Common myeloid progenitor, CD34-positive (primary cell): ENCODE results near the gene TBL1X.

Source experiments
- CTCF ChIA-PET: fragments of 350-600 bp; sonication (Branson Sonifier 250); formaldehyde crosslinking; loops from one replicate; lab custom pipeline; 2021; ENCODE audit warnings: antibody characterized with exemption; lab: Charles Lee
- POLR2A ChIA-PET: fragments of 350-600 bp; sonication (Branson Sonifier 250); formaldehyde crosslinking; loops from one replicate; lab custom pipeline; 2021; ENCODE audit warnings: antibody characterized with exemption; lab: Charles Lee
- DNase-seq, 3 donors: peaks; one replicate each; pipeline versions ENCODE4 v3.0.0 to v3.0.0-alpha.2; 2013
- H3K27ac ChIP-seq, 2 experiments: 1 replicate in 1 of 2; 2 replicates in 1 of 2; pipeline ENCODE4 v1.7.0; 2013; ENCODE audit warnings: inconsistent platforms in 2 of 2, low read length in 2 of 2, mild to moderate bottlenecking in 2 of 2, low read depth in 1 of 2, moderate library complexity in 1 of 2; ENCODE audit not compliant: severe bottlenecking in 2 of 2, insufficient read depth in 1 of 2, poor library complexity in 1 of 2
- H3K27me3 ChIP-seq, 5 experiments: replicated peaks in 2 of 5; 1 replicate in 3 of 5; 2 replicates in 2 of 5; pipeline versions ENCODE4 v1.6.1 to v1.7.0; 2013; ENCODE audit warnings: low read length in 4 of 5, mild to moderate bottlenecking in 2 of 5, moderate library complexity in 2 of 5, inconsistent platforms in 1 of 5; ENCODE audit not compliant: insufficient read depth in 5 of 5, control insufficient read depth in 4 of 5
- H3K36me3 ChIP-seq, 4 experiments: 1 replicate in 2 of 4; 2 replicates in 2 of 4; pipeline versions ENCODE4 v1.6.1 to v1.7.0; 2013; ENCODE audit warnings: low read length in 3 of 4, control low read depth in 1 of 4, mild to moderate bottlenecking in 1 of 4; ENCODE audit not compliant: control insufficient read depth in 4 of 4, insufficient read depth in 4 of 4
- H3K4me1 ChIP-seq, 4 experiments: 1 replicate in 3 of 4; 2 replicates in 1 of 4; pipeline versions ENCODE4 v1.6.1 to v1.7.1; 2013; ENCODE audit warnings: low read length in 3 of 4, mild to moderate bottlenecking in 3 of 4, control low read depth in 1 of 4, inconsistent platforms in 1 of 4, moderate library complexity in 1 of 4; ENCODE audit not compliant: control insufficient read depth in 4 of 4, insufficient read depth in 4 of 4; ENCODE audit errors: control extremely low read depth in 1 of 4
- H3K4me3 ChIP-seq, 7 experiments: 1 replicate in 4 of 7; 2 replicates in 3 of 7; pipeline versions ENCODE4 v1.5.1 to v1.7.0; 2013; ENCODE audit warnings: mild to moderate bottlenecking in 7 of 7, low read length in 6 of 7, moderate library complexity in 6 of 7, inconsistent platforms in 2 of 7, low read depth in 2 of 7, control low read depth in 1 of 7; ENCODE audit not compliant: insufficient read depth in 4 of 7, control insufficient read depth in 1 of 7; ENCODE audit errors: extremely low read depth in 1 of 7
- H3K9me3 ChIP-seq, 5 experiments: 1 replicate in 4 of 5; 2 replicates in 1 of 5; pipeline versions ENCODE4 v1.6.1 to v1.7.1; 2013; ENCODE audit warnings: low read length in 4 of 5, mild to moderate bottlenecking in 2 of 5, inconsistent platforms in 1 of 5, low read depth in 1 of 5, moderate library complexity in 1 of 5; ENCODE audit not compliant: control insufficient read depth in 4 of 5, insufficient read depth in 2 of 5; ENCODE audit errors: control extremely low read depth in 1 of 5
- WGBS: methylation state at CpG from one replicate; pipeline ENCODE4 v1.1.5; 2013; ENCODE audit not compliant: insufficient coverage; 5-methylcytosine and 5-hydroxymethylcytosine counted together

Gene TBL1X

GRCh38 chrX:9728261-9728660, 263.4 kb downstream of the TBL1X start:
- 100% methylated on average over 1 of the region's 3 CpGs for whole genome bisulfite sequencing
- H3K27me3 ChIP-seq: no peaks in the 10 kb centered on the region
- ChIA-PET POLR2A (no interaction called here), CTCF (interaction anchor here (0.6 to 0.7 kb wide), 2 partner anchors 120 to 306 kb away, joined by 3 read pairs; no protein-coding TSS in a partner anchor)
- no peak overlapping the region for H3K27ac ChIP-seq
- DNase-seq: peak in 2 of 3 donors; percentile 30 to 43
- no peak overlapping the region for H3K4me3 ChIP-seq
- no peaks in the 10 kb centered on the region for H3K4me1 ChIP-seq
- peaks cover 1 to 17% (median 5%) of the 10 kb centered on the region in 5 experiments for H3K9me3 ChIP-seq
- no peaks in the 10 kb centered on the region for H3K36me3 ChIP-seq

GRCh38 chrX:9729171-9729885, 264.5 kb downstream of the TBL1X start:
- Histone ChIP-seq H3K9me3 (peaks cover 1 to 17% (median 4%) of the 10 kb centered on the region in 5 experiments), H3K27ac (no peak overlapping the region), H3K4me1 (no peaks in the 10 kb centered on the region), H3K36me3 (no peaks in the 10 kb centered on the region), H3K27me3 (no peaks in the 10 kb centered on the region), H3K4me3 (no peak overlapping the region)
- DNase-seq: no peak
- WGBS: 87% methylated on average over 5 of the region's 5 CpGs
- ChIA-PET POLR2A (no interaction called here), CTCF (interaction anchor here (0.9 kb wide), 1 partner anchor 353 kb away, joined by 3 read pairs; no protein-coding TSS in a partner anchor)

GRCh38 chrX:9730078-9730477, 265.2 kb downstream of the TBL1X start:
- H3K4me1 ChIP-seq: no peaks in the 10 kb centered on the region
- peaks cover 1 to 17% (median 4%) of the 10 kb centered on the region in 5 experiments for H3K9me3 ChIP-seq
- H3K27ac ChIP-seq: no peak overlapping the region
- H3K36me3 ChIP-seq: no peaks in the 10 kb centered on the region
- H3K4me3 ChIP-seq: no peak overlapping the region
- 100% methylated on average over 1 of the region's 3 CpGs for WGBS
- CTCF ChIA-PET: no interaction called here
- POLR2A ChIA-PET: no interaction called here
- DNase-seq: no peak
- no peaks in the 10 kb centered on the region for H3K27me3 ChIP-seq

- POLR2A ChIA-PET: no interaction called here
- DNase-seq: no peak
- H3K27ac ChIP-seq: no peak overlapping the region
Measured at GRCh38 chrX:9730752-9731151, 265.9 kb downstream of the TBL1X start.

GRCh38 chrX:9737363-9737762, 272.5 kb downstream of the TBL1X start:
- ChIA-PET CTCF (no interaction called here), POLR2A (no interaction called here)
- H3K9me3 ChIP-seq: peaks cover 0 to 4% (median 0%) of the 10 kb centered on the region in 5 experiments
- no peak for DNase-seq
- H3K27me3 ChIP-seq: no peaks in the 10 kb centered on the region
- WGBS: 92% methylated on average over 5 of the region's 7 CpGs
- H3K36me3 ChIP-seq: no peaks in the 10 kb centered on the region
- H3K4me1 ChIP-seq: no peaks in the 10 kb centered on the region
- no peak overlapping the region for H3K4me3 ChIP-seq
- H3K27ac ChIP-seq: no peak overlapping the region

More at GRCh38 chrX:9730752-9731151, 265.9 kb downstream of the TBL1X start:
- Histone ChIP-seq H3K4me1 (no peaks in the 10 kb centered on the region), H3K9me3 (peaks cover 1 to 17% (median 4%) of the 10 kb centered on the region in 5 experiments), H3K27me3 (no peaks in the 10 kb centered on the region), H3K4me3 (no peak overlapping the region), H3K36me3 (no peaks in the 10 kb centered on the region)
- CTCF ChIA-PET: no interaction called here
- no CpG with 5 or more reads among the region's 1 CpG for WGBS

GRCh38 chrX:9738151-9738550, 273.3 kb downstream of the TBL1X start:
- ChIA-PET POLR2A (interaction anchor here (0.6 kb wide), 1 partner anchor 74 kb away, joined by 5 read pairs; no protein-coding TSS in a partner anchor), CTCF (interaction anchor here (0.8 kb wide), 1 partner anchor 926 kb away, joined by 3 read pairs; no protein-coding TSS in a partner anchor)
- DNase-seq: no peak
- Histone ChIP-seq H3K36me3 (no peaks in the 10 kb centered on the region), H3K27ac (no peak overlapping the region), H3K4me1 (no peaks in the 10 kb centered on the region), H3K4me3 (no peak overlapping the region), H3K9me3 (peaks cover 0 to 1% (median 0%) of the 10 kb centered on the region in 5 experiments), H3K27me3 (no peaks in the 10 kb centered on the region)
- WGBS: 42% methylated on average over 2 of the region's 3 CpGs

- Histone ChIP-seq H3K27ac (no peak overlapping the region), H3K4me1 (no peaks in the 10 kb centered on the region), H3K4me3 (no peak overlapping the region), H3K27me3 (no peaks in the 10 kb centered on the region), H3K36me3 (no peaks in the 10 kb centered on the region), H3K9me3 (no peaks in the 10 kb centered on the region)
- ChIA-PET POLR2A (no interaction called here), CTCF (no interaction called here)
- WGBS: 83% methylated on average over 4 of the region's 5 CpGs
- no peak for DNase-seq
Measured at GRCh38 chrX:9739130-9739529, 274.3 kb downstream of the TBL1X start.
